T-helper 2 cell treated with Interferon-gamma antibody and Interleukin-4, amounts not matched to agents 100 ng/mL and 5 ng/mL, for 36 hours (primary cell): ENCODE data around the gene RNF213. TPM values are rescaled to one million over a fixed set of nuclear protein-coding genes. Genes with fewer than 3 reads are reported as not detected.
"Not testable (repeated sequence)": the region's sequence is repeated elsewhere in the genome, so short reads cannot be mapped to it uniquely, and the experiment has no call there.

Experiments
- intact Hi-C: fragments of 100-400 bp; cut with micrococcal nuclease; formaldehyde crosslinking; loops from one replicate; pipeline ENCODE4 v1.15.1; 2023
- total RNA-seq: library from RNA; stranded (reverse); gene quantifications from 2 replicates; pipeline ENCODE4 v1.2.3, GENCODE V29; 2022

The RNF213 gene
- total RNA-seq, 1 donor from 2014 or later: 605 TPM

GRCh38 chr17:80223838-80224497 is 36.7 kb upstream of the RNF213 start:
- intact Hi-C loops: no loop called here

- intact Hi-C loops: no loop called here
Observed at GRCh38 chr17:80224683-80225082, 36.0 kb upstream of the RNF213 start.

GRCh38 chr17:80225230-80225629 is 35.4 kb upstream of the RNF213 start:
- intact Hi-C loops: no loop called here

- intact Hi-C loops: no loop called here
Observed at GRCh38 chr17:80227156-80227555, 33.5 kb upstream of the RNF213 start.

GRCh38 chr17:80227666-80228065 is 33.0 kb upstream of the RNF213 start:
- intact Hi-C loops: no loop called here

- intact Hi-C loops: no loop called here
Observed at GRCh38 chr17:80228477-80228876, 32.2 kb upstream of the RNF213 start.

- intact Hi-C loops: no loop called here
Observed at GRCh38 chr17:80229011-80229410, 31.6 kb upstream of the RNF213 start.

- intact Hi-C loops: no loop called here
Observed at GRCh38 chr17:80232438-80232837, 28.2 kb upstream of the RNF213 start.

- intact Hi-C loops: no loop called here
Observed at GRCh38 chr17:80233202-80233601, 27.4 kb upstream of the RNF213 start.

- intact Hi-C loops: no loop called here
Observed at GRCh38 chr17:80236911-80237310, 23.7 kb upstream of the RNF213 start.

GRCh38 chr17:80237386-80237785 is 23.3 kb upstream of the RNF213 start:
- intact Hi-C loops: no loop called here

- intact Hi-C loops: no loop called here
Observed at GRCh38 chr17:80242505-80242904, 18.1 kb upstream of the RNF213 start.

GRCh38 chr17:80243526-80244433 is 16.9 kb upstream of the RNF213 start:
- intact Hi-C loops: no loop called here

GRCh38 chr17:80244448-80244847 is 16.2 kb upstream of the RNF213 start:
- intact Hi-C loops: not testable (repeated sequence)

GRCh38 chr17:80244871-80245509 is 15.7 kb upstream of the RNF213 start:
- intact Hi-C loops: no loop called here

- intact Hi-C loops: no loop called here
Observed at GRCh38 chr17:80245566-80246265, 14.9 kb upstream of the RNF213 start.

- intact Hi-C loops: no loop called here
Observed at GRCh38 chr17:80246266-80246681, 14.4 kb upstream of the RNF213 start.

GRCh38 chr17:80246726-80247125 is 13.9 kb upstream of the RNF213 start:
- intact Hi-C loops: no loop called here

GRCh38 chr17:80247561-80247960 is 13.1 kb upstream of the RNF213 start:
- intact Hi-C loops: no loop called here

GRCh38 chr17:80248001-80248893 is 12.4 kb upstream of the RNF213 start:
- intact Hi-C loops: no loop called here
